NT2/D1 (cell line): ENCODE data around the gene CENPH.
A peak's percentile ranks its signal among the peaks of the same experiment; 100 is the strongest.
"Not testable (repeated sequence)": the region's sequence is repeated elsewhere in the genome, so short reads cannot be mapped to it uniquely, and the experiment has no call there.

Experiments
- DNase-seq: peaks from one replicate; pipeline ENCODE4 v3.0.0-alpha.2; 2011; ENCODE audit warnings: low read depth, low spot score
- H3K27me3 ChIP-seq: 2 replicates; pipeline ENCODE4 v1.6.0; 2011; ENCODE audit warnings: mild to moderate bottlenecking; ENCODE audit not compliant: insufficient read length, insufficient read depth
- H3K36me3 ChIP-seq: 2 replicates; pipeline ENCODE4 v1.6.1; 2011; ENCODE audit warnings: mild to moderate bottlenecking, low read length, mixed read lengths; ENCODE audit not compliant: insufficient read depth, insufficient read length
- H3K4me1 ChIP-seq: 2 replicates; pipeline ENCODE4 v1.5.1; 2011; ENCODE audit not compliant: insufficient read depth, insufficient read length
- H3K4me3 ChIP-seq: 2 replicates; pipeline ENCODE4 v1.5.1; 2011; ENCODE audit warnings: low read depth; ENCODE audit not compliant: insufficient read length
- H3K9ac ChIP-seq: 2 replicates; pipeline ENCODE4 v1.6.0; 2011; ENCODE audit warnings: low read depth; ENCODE audit not compliant: insufficient read length
- H3K9me3 ChIP-seq: 2 replicates; pipeline ENCODE4 v1.5.1; 2011; ENCODE audit warnings: mild to moderate bottlenecking, low read length; ENCODE audit not compliant: insufficient read depth
- SUZ12 ChIP-seq: IDR thresholded peaks from 2 replicates; pipeline ENCODE4 v1.6.1; 2011; ENCODE audit not compliant: insufficient read length, insufficient read depth; ENCODE audit errors: extremely low read depth
- YY1 ChIP-seq: IDR thresholded peaks from 2 replicates; pipeline ENCODE4 v1.6.1; 2011; ENCODE audit not compliant: insufficient read length, insufficient read depth
- ZNF274 ChIP-seq: IDR thresholded peaks from 2 replicates; pipeline ENCODE4 v1.6.1; 2011; ENCODE audit warnings: mild to moderate bottlenecking, low read depth, low read length

Gene CENPH, protein sequence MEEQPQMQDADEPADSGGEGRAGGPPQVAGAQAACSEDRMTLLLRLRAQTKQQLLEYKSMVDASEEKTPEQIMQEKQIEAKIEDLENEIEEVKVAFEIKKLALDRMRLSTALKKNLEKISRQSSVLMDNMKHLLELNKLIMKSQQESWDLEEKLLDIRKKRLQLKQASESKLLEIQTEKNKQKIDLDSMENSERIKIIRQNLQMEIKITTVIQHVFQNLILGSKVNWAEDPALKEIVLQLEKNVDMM

GRCh38 chr5:69189162-69190086 lies at the start of gene CENPH:
Gene CENPH, plus strand, starts transcription at chr5:69189583. Its CDS starts 52 bp downstream, at chr5:69189635.
- Histone ChIP-seq H3K36me3 (peaks cover 22% of the 10 kb centered on the region), H3K4me1 (peaks cover 2% of the 10 kb centered on the region), H3K4me3 (peak within 1 kb of the TSS; percentile 93), H3K9me3 (no peaks in the 10 kb centered on the region), H3K27me3 (no peaks in the 10 kb centered on the region), H3K9ac (peak within 1 kb of the TSS; percentile 93)
- TF ChIP-seq SUZ12 = no peak
- TF ChIP-seq ZNF274 = no peak
- TF ChIP-seq YY1 = no peak
- DNase-seq = peak; percentile 66

DNA sequence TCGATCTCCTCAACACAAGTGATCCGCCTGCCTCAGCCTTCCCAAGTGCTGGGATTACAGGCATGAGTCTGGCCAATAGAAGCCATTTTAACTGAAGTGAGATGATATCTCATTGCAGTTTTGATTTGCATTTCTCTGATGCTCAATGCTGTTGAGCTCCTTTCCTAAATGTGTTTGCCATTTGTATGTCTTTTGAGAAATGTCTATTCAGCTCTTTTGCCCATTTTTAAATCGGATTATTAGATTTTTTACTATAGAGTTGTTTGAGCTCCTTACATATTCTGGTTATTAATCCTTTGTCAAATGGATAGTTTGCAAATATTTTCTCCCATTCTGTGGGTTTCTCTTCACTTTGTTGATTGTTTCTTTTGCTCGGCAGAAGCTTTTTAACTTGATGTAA lies 49.1 kb upstream of the CENPH start:
- H3K36me3 ChIP-seq, H3K4me3 ChIP-seq, H3K4me1 ChIP-seq, DNase-seq, H3K9ac ChIP-seq, H3K27me3 ChIP-seq, H3K9me3 ChIP-seq: not testable (repeated sequence)

- H3K4me3 ChIP-seq = no peak overlapping the region
- DNase-seq = no peak
- no peaks in the 10 kb centered on the region for H3K27me3 ChIP-seq
- TF ChIP-seq YY1 (no peak), SUZ12 (no peak), ZNF274 (no peak)
- H3K9ac ChIP-seq = no peak overlapping the region
- H3K36me3 ChIP-seq = no peaks in the 10 kb centered on the region
- H3K4me1 ChIP-seq = no peaks in the 10 kb centered on the region
- H3K9me3 ChIP-seq = no peaks in the 10 kb centered on the region
These were observed 48.6 kb upstream of the CENPH start for GRCh38 chr5:69140827-69141226.

GRCh38 chr5:69148576-69148975 lies 40.8 kb upstream of the CENPH start:
- not testable (repeated sequence) for H3K36me3 ChIP-seq, DNase-seq, H3K4me3 ChIP-seq, H3K4me1 ChIP-seq, H3K9me3 ChIP-seq, H3K9ac ChIP-seq, H3K27me3 ChIP-seq

GRCh38 chr5:69148981-69149675 lies 40.3 kb upstream of the CENPH start:
- no peaks in the 10 kb centered on the region for H3K9me3 ChIP-seq
- H3K4me1 ChIP-seq = no peaks in the 10 kb centered on the region
- H3K4me3 ChIP-seq = no peak overlapping the region
- no peaks in the 10 kb centered on the region for H3K36me3 ChIP-seq
- no peak for DNase-seq
- no peaks in the 10 kb centered on the region for H3K27me3 ChIP-seq
- H3K9ac ChIP-seq = no peak overlapping the region
- TF ChIP-seq ZNF274 = no peak
- TF ChIP-seq YY1 = no peak
- TF ChIP-seq SUZ12 = no peak

DNA sequence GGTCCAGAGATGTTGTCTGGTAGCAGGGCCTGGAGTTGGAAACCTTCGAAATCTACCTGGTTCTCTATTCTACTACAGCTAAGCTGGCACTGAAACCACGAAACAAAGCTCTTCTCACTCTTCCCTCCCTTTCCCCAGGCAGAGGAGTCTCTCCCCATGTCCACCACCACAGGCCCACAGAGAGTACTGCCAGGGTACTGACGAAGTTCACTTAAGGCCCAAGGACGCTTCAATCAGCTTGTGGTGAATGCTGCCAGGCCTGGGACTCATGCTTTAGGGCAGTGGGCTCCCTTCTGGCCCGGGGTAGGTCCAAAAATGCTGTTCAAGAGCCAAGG lies 39.7 kb upstream of the CENPH start:
- TF ChIP-seq SUZ12 (no peak), ZNF274 (no peak), YY1 (no peak)
- Histone ChIP-seq H3K36me3 (no peaks in the 10 kb centered on the region), H3K4me1 (no peaks in the 10 kb centered on the region), H3K27me3 (no peaks in the 10 kb centered on the region), H3K4me3 (no peak overlapping the region), H3K9me3 (no peaks in the 10 kb centered on the region), H3K9ac (no peak overlapping the region)
- DNase-seq = no peak

DNA sequence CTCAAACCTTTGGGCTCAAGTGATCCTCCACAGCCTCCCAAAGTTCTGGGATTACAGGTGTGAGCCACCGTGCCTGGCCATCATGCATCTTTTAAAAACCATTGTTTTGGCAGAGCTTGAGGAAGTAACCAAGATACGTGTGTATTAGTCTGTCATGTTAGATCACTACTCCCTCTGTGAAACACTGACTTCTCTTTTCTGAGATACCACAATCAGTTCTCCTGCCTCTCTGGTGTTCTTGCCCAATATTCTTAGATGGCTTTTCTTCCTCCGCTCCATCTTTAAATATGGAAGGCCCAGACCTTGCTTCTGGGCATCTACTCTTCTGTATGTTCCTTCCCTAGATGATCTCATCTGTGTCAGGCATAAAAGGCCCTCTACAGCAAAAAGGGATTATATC lies 36.7 kb upstream of the CENPH start:
- no peak overlapping the region for H3K4me3 ChIP-seq
- DNase-seq = no peak
- TF ChIP-seq ZNF274 (no peak), YY1 (no peak), SUZ12 (no peak)
- no peaks in the 10 kb centered on the region for H3K9me3 ChIP-seq
- no peak overlapping the region for H3K9ac ChIP-seq
- no peaks in the 10 kb centered on the region for H3K27me3 ChIP-seq
- H3K4me1 ChIP-seq = no peaks in the 10 kb centered on the region
- no peaks in the 10 kb centered on the region for H3K36me3 ChIP-seq
